GM20431 (cell line): Measurements from ENCODE around the gene ANOS1.
"Not testable (repeated sequence)": the region's sequence is repeated elsewhere in the genome, so short reads cannot be mapped to it uniquely, and the experiment has no call there.

Experiments
- in situ Hi-C: fragments of 300-500 bp; cut with MseI, MboI; formaldehyde crosslinking; loops from one replicate; pipeline ENCODE4 v1.15.0; 2020; ENCODE audit warnings: low sequenced_read_pairs; ENCODE audit not compliant: unreplicated experiment

ANOS1 gene

GRCh38 chrX:8731559-8732395 lies at the start of gene ANOS1:
TSS of gene ANOS1 (minus strand) at chrX:8732137. CDS start at chrX:8732036, 101 bp downstream.
- in situ Hi-C loops = loop anchor here (25.0 kb wide), 1 partner anchor 744 kb away; no protein-coding TSS in a partner anchor

GRCh38 chrX:8773117-8773516 lies 41.2 kb upstream of the ANOS1 start:
- in situ Hi-C loops = no loop called here

GRCh38 chrX:8760021-8760420 lies 28.1 kb upstream of the ANOS1 start:
- in situ Hi-C loops = no loop called here

GRCh38 chrX:8758706-8759105 lies 26.8 kb upstream of the ANOS1 start:
- in situ Hi-C loops = not testable (repeated sequence)

GRCh38 chrX:8757609-8758389 lies 25.9 kb upstream of the ANOS1 start:
- in situ Hi-C loops = not testable (repeated sequence)

- in situ Hi-C loops = no loop called here
Measured at GRCh38 chrX:8755813-8756212, 23.9 kb upstream of the ANOS1 start.

GRCh38 chrX:8755116-8755515 lies 23.2 kb upstream of the ANOS1 start:
- in situ Hi-C loops = no loop called here

- in situ Hi-C loops = loop anchor here (25.0 kb wide), 1 partner anchor 762 kb away; no protein-coding TSS in a partner anchor
Measured at GRCh38 chrX:8749697-8750096, 17.8 kb upstream of the ANOS1 start.

- in situ Hi-C loops = loop anchor here (25.0 kb wide), 1 partner anchor 762 kb away; no protein-coding TSS in a partner anchor
Measured at GRCh38 chrX:8748855-8749254, 16.9 kb upstream of the ANOS1 start.

GRCh38 chrX:8743126-8743732 lies 11.3 kb upstream of the ANOS1 start:
- in situ Hi-C loops = loop anchor here (25.0 kb wide), 1 partner anchor 756 kb away; no protein-coding TSS in a partner anchor

GRCh38 chrX:8741981-8742380 lies 10.0 kb upstream of the ANOS1 start:
- in situ Hi-C loops = loop anchor here (25.0 kb wide), 1 partner anchor 755 kb away; no protein-coding TSS in a partner anchor

GRCh38 chrX:8738588-8739189 lies 6.8 kb upstream of the ANOS1 start:
- in situ Hi-C loops = loop anchor here (25.0 kb wide), 1 partner anchor 751 kb away; no protein-coding TSS in a partner anchor

- in situ Hi-C loops = loop anchor here (25.0 kb wide), 1 partner anchor 751 kb away; no protein-coding TSS in a partner anchor
Measured at GRCh38 chrX:8737883-8738282, 5.9 kb upstream of the ANOS1 start.

GRCh38 chrX:8730812-8731558 lies 952 bp downstream of the ANOS1 start:
- in situ Hi-C loops = loop anchor here (25.0 kb wide), 1 partner anchor 744 kb away; no protein-coding TSS in a partner anchor

- in situ Hi-C loops = loop anchor here (25.0 kb wide), 1 partner anchor 743 kb away; no protein-coding TSS in a partner anchor
Measured at GRCh38 chrX:8729811-8730210, 2.1 kb downstream of the ANOS1 start.

GRCh38 chrX:8728932-8729535 lies 2.9 kb downstream of the ANOS1 start:
- in situ Hi-C loops = loop anchor here (25.0 kb wide), 1 partner anchor 742 kb away; no protein-coding TSS in a partner anchor

GRCh38 chrX:8726031-8726652 lies 5.8 kb downstream of the ANOS1 start:
- in situ Hi-C loops = loop anchor here (25.0 kb wide), 1 partner anchor 739 kb away; no protein-coding TSS in a partner anchor

GRCh38 chrX:8724300-8724699 lies 7.6 kb downstream of the ANOS1 start:
- in situ Hi-C loops = no loop called here
